ENCODE measurements around the gene TECPR1. TPM values are rescaled to one million over a fixed set of nuclear protein-coding genes. Genes with fewer than 3 reads are reported as not detected.

TECPR1 gene
- total RNA-seq, 2 experiments from 2014 or later: 23.2 to 36.4 TPM

DNA sequence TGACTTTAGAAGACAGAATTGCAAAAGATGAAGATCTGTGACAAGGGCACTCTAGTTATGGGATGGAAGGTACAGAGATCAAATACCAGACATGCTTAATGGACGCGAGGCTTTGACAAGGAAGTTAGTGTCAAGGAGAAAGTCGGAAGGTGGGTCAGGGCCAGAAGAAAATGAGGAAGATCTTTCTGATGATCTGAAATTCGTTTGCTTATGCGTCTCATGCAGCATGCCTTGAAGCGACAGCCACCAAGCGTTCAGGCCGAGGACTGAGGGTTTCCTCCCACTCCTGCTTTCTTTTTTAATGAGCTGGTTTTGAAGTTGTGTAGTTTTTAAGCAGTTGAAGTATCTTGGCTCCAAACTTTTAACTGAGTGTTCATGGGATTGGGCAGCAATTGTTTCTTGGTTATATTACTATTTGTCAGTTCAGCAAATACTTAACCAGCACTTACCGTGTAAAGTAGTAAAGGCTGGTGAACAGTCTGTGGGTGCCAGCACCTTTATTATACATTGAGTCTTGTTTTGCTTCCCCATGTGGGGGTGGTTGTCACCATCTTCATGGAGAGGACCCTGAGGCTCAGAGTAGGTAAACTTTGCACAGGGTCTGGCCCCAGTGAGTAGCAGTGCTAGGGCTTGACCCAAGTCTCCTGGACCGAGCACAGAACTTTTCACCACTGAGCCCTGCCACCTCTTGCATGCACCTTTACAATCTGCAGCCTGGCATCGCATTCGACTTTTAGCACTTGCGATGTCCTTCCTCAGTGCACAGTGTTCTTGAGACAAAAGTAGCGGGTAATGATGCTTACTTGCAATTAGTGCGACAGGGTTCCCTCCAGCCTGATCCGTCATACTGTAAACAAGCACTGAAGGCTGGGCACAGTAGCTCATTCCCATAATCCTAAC is 55.1 kb downstream of the TECPR1 start:
- H4K20me1 ChIP-seq (ENCODE audit: insufficient read depth, low read length): peaks cover 10% of the 10 kb centered on the region

GRCh38 chr7:98194672-98195457 is 57.2 kb downstream of the TECPR1 start:
- H2AFZ ChIP-seq (ENCODE audit: low read length): no peak overlapping the region
- H3K27ac ChIP-seq (ENCODE audit: low read depth, low read length, poor library complexity, severe bottlenecking): no peak overlapping the region
- POLR2A ChIA-PET: no interaction called here
- H3K9me3 ChIP-seq (ENCODE audit: low read length): no peaks in the 10 kb centered on the region
- no peak overlapping the region for H3K4me2 ChIP-seq (ENCODE audit: low read length)
- H3K4me3 ChIP-seq (ENCODE audit: low read depth, low read length, poor library complexity, severe bottlenecking): no peak overlapping the region
- intact Hi-C loops (cut with micrococcal nuclease; ENCODE audit: unreplicated experiment): no loop called here
- TF ChIP-seq CTCF (conservative IDR thresholded peaks at IDR 0.05; ENCODE audit: low read length) (no peak), EZH2phosphoT487 (IDR thresholded peaks at IDR 0.05; ENCODE audit: borderline replicate concordance, low read depth, low read length) (no peak)
- H4K20me1 ChIP-seq (ENCODE audit: insufficient read depth, low read length): no peaks in the 10 kb centered on the region; the same call in 1 of the 2 replicates
- H3K36me3 ChIP-seq (ENCODE audit: insufficient read depth, low read length): peaks cover 41% of the 10 kb centered on the region
- H3K9me2 ChIP-seq (ENCODE audit: insufficient read depth, low read length): no peaks in the 10 kb centered on the region
- no peak for DNase-seq (ENCODE audit: low spot score)
- no TSS peak for BruUV-seq (replicated peaks)
- peaks cover 14% of the 10 kb centered on the region; the same call in 1 of the 2 replicates for H3K79me2 ChIP-seq (ENCODE audit: insufficient read depth, low read depth, low read length)
- H3K4me1 ChIP-seq (ENCODE audit: insufficient read depth, low read length, poor library complexity, severe bottlenecking): peaks cover 16% of the 10 kb centered on the region
- CTCF ChIA-PET (ENCODE audit: unreplicated experiment): no interaction called here

More for the DNA sequence above, 55.1 kb downstream of the TECPR1 start:
- H3K4me1 ChIP-seq (ENCODE audit: insufficient read depth, low read length, poor library complexity, severe bottlenecking): peaks cover 36% of the 10 kb centered on the region
- H3K9me2 ChIP-seq (ENCODE audit: insufficient read depth, low read length): no peaks in the 10 kb centered on the region
- no peak for DNase-seq (ENCODE audit: low spot score)
- intact Hi-C loops (cut with micrococcal nuclease; ENCODE audit: unreplicated experiment): no loop called here
- H3K27ac ChIP-seq (ENCODE audit: low read depth, low read length, poor library complexity, severe bottlenecking): no peak overlapping the region
- peaks cover 26% of the 10 kb centered on the region; the same call in 1 of the 2 replicates for H3K79me2 ChIP-seq (ENCODE audit: insufficient read depth, low read depth, low read length)
- H3K4me3 ChIP-seq (ENCODE audit: low read depth, low read length, poor library complexity, severe bottlenecking): no peak overlapping the region
- ChIA-PET CTCF (ENCODE audit: unreplicated experiment) (no interaction called here), POLR2A (interaction anchor here (0.9 to 1.2 kb wide), 2 partner anchors 17 to 53 kb away, joined by 3 read pairs; no protein-coding TSS in a partner anchor)
- no peaks in the 10 kb centered on the region for H3K9me3 ChIP-seq (ENCODE audit: low read length)
- no peak overlapping the region for H3K4me2 ChIP-seq (ENCODE audit: low read length)
- peaks cover 35% of the 10 kb centered on the region for H3K36me3 ChIP-seq (ENCODE audit: insufficient read depth, low read length)
- no peak for TF ChIP-seq EZH2phosphoT487 (IDR thresholded peaks at IDR 0.05; ENCODE audit: borderline replicate concordance, low read depth, low read length)
- TF ChIP-seq CTCF (conservative IDR thresholded peaks at IDR 0.05; ENCODE audit: low read length): no peak
- H2AFZ ChIP-seq (ENCODE audit: low read length): no peak overlapping the region
- BruUV-seq (replicated peaks): no TSS peak
